GM18873 (cell line): Measurements from ENCODE around the gene MUSTN1.

Experiments
- ATAC-seq: cut with Tn5 transposase; IDR thresholded peaks from one replicate; pipeline ENCODE4 v1.9.1; 2021; ENCODE audit warnings: mild to moderate bottlenecking, moderate library complexity, moderate number of reproducible peaks; ENCODE audit not compliant: unreplicated experiment, low FRiP score

Gene MUSTN1

GRCh38 chr3:52788890-52789745 is 45.7 kb downstream of the MUSTN1 start:
- ATAC-seq: no peak

DNA sequence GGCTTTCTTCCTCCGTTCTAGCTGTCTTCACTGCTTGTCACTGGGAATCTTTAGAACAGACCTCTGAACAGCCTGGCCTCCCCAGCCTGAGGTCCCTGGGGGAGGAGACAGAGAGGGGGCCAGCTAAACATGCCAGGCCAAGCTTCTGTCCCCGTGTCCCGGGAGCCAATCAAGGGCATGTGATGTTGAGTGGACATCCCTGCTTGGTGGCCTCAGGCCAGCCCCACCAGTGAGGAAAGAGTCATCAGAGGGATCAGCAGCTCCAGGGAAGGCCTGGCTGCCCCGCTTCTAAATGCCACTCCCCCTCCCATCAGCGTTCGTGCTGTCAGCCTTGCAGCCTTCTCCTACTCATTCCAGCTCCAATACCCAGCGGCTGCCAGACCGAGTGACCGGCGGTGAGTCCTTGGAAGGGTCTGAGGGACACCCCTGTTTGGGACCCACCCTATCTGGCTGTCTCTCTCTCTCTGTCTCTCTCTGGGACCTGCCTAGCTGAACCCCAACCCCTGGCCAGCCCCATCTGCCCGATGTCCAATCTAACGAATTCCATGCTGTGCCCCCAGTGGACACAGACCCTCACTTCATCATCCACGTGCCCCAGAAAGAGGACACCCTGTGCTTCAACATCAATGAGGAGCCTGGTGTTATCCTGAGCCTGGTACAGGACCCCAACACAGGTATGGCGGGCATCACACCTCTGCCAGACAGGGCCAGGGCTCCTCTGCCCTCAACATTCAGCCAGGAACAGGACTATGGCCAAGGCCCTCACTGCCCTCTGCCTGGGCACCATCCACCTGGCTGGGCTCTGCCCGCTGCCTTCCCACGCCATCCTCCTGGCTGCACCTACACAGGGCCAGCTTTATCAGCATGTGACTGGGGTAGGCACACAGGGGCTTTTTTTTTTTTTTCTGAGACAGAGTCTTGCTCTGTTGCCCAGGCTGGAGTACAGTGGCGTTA is 46.9 kb downstream of the MUSTN1 start:
- ATAC-seq: no peak

GRCh38 chr3:52787246-52787645 is 47.6 kb downstream of the MUSTN1 start:
- ATAC-seq: no peak

DNA sequence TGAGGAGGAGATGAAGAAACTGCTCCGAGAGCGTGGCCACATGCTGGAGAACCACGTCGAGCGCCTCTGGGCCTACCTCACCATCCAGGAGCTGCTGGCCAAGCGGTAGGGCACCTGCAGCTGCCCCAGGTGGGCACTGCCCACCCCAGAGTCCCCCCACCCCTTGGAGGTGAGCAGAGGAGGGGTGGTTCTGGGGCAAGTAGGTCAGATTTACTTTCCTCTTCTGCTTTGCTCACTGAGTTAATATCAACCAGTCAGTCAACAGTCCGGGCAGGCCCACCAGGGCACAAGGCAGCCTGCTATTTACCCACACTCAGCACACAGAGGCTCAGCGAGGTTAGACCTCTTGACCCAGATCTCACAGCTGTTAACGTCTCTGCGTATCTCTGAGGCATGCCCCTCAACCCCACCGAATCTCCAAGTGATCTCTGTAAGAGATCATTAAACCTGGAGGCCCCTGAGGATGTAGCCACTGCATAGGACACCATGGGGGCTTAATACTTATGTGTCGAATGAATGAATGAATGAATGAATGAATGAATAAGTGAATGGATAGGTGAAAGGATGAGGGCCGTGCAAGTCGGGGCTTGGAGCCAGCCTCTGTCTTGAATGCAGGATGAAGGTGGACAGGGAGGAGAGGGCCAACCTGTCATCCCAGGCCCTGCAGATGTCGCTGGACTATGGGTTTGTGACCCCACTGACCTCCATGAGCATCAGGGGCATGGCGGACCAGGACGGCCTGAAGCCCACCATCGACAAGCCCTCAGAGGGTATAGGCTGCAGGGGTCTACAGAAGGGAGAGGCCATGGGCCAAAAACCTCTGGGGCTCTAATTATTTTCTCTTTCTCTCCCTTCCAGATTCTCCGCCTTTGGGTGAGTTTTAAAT is 48.2 kb downstream of the MUSTN1 start:
- ATAC-seq: no peak

- no peak for ATAC-seq
Measured at GRCh38 chr3:52784931-52785590, 49.8 kb downstream of the MUSTN1 start.

GRCh38 chr3:52784021-52784621 is 50.7 kb downstream of the MUSTN1 start:
- no peak for ATAC-seq

DNA sequence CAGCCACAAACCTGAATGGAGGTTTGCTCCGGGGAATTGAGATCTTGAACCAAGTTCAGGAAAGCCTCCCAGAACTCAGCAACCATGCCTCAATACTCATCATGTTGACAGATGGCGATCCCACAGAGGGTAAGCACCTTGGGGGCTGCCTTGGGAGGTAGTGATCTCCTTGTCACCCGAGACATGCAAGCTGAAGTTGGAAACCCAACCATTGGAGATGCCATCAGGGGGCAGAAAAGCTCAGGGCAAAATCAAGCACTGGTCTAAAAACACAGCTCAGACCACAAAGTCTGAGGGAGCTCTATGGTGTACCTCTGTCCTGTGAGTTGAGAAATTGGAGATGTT is 51.6 kb downstream of the MUSTN1 start:
- no peak for ATAC-seq
